Hematopoietic multipotent progenitor cell treated with erythropoietin and hydrocortisone succinate and interleukin-3 and kit ligand, for 4 days (in vitro differentiated cells): Measurements from ENCODE around the gene PRPF8.

Experiments used
- DNase-seq: peaks from one replicate; pipeline ENCODE4 v3.0.0-alpha.2; 2015

The PRPF8 gene

GRCh38 chr17:1624650-1625049, 60.0 kb downstream of the PRPF8 start:
- no peak for DNase-seq

- no peak for DNase-seq
Observed at GRCh38 chr17:1623057-1623630, 61.5 kb downstream of the PRPF8 start.

- DNase-seq, result no peak
Observed at GRCh38 chr17:1621273-1621954, 63.3 kb downstream of the PRPF8 start.

GRCh38 chr17:1620486-1620885, 64.2 kb downstream of the PRPF8 start:
- DNase-seq, result no peak

- DNase-seq, result peak; percentile 57
Observed at GRCh38 chr17:1617620-1618174, 67.0 kb downstream of the PRPF8 start.

- no peak for DNase-seq
Observed at GRCh38 chr17:1616101-1616500, 68.6 kb downstream of the PRPF8 start.

- DNase-seq, result no peak
Observed at GRCh38 chr17:1612400-1612799, 72.3 kb downstream of the PRPF8 start.

GRCh38 chr17:1611715-1612114, 73.0 kb downstream of the PRPF8 start:
- DNase-seq, result no peak

GRCh38 chr17:1608676-1609075, 76.0 kb downstream of the PRPF8 start:
- no peak for DNase-seq

GRCh38 chr17:1607971-1608320, 76.7 kb downstream of the PRPF8 start:
- no peak for DNase-seq

- no peak for DNase-seq
Observed at GRCh38 chr17:1606352-1606985, 78.2 kb downstream of the PRPF8 start.

GRCh38 chr17:1605681-1606351, 78.9 kb downstream of the PRPF8 start:
- DNase-seq, result no peak

GRCh38 chr17:1604831-1605528, 79.7 kb downstream of the PRPF8 start:
- no peak for DNase-seq

- no peak for DNase-seq
Observed at GRCh38 chr17:1601571-1601970, 83.1 kb downstream of the PRPF8 start.
